Gastroesophageal sphincter (tissue), 4 donors: ENCODE measurements around the gene FHOD3. TPM values are rescaled to one million over a fixed set of nuclear protein-coding genes. Genes with fewer than 3 reads are reported as not detected.

ENCODE experiments used
- ATAC-seq: fragments of 150-250 bp; one replicate; pipeline ENCODE4 v1.9.1; 2016; ENCODE audit warnings: mild to moderate bottlenecking, moderate library complexity
- H3K27ac ChIP-seq, 4 donors: fragments of 200-600 bp; sonication (generic) in 3 of 4; 1 replicate in 3 of 4; 2 replicates in 1 of 4; pipeline ENCODE4 v1.5.1; 2016 to 2019
- H3K27me3 ChIP-seq: fragments of 200-600 bp; sonication (generic); one replicate; pipeline ENCODE4 v1.5.1; 2019
- H3K36me3 ChIP-seq, 2 donors: fragments of 200-600 bp; sonication (generic); one replicate each; pipeline ENCODE4 v1.5.1; 2019; ENCODE audit warnings: control low read depth in 1 of 2
- H3K4me1 ChIP-seq, 3 donors: fragments of 200-600 bp; sonication (generic); 1 replicate in 2 of 3; 2 replicates in 1 of 3; pipeline ENCODE4 v1.5.1; 2016 to 2019; ENCODE audit warnings: control low read depth in 2 of 3
- H3K4me3 ChIP-seq, 2 donors: fragments of 200-600 bp; sonication (generic); one replicate each; pipeline ENCODE4 v1.5.1; 2019; ENCODE audit warnings: mild to moderate bottlenecking in 1 of 2, moderate library complexity in 1 of 2
- H3K9me3 ChIP-seq, 3 donors: fragments of 200-600 bp; sonication (generic); one replicate each; pipeline ENCODE4 v1.5.1; 2017 to 2019; ENCODE audit warnings: control low read depth in 2 of 3
- CTCF ChIP-seq, 4 experiments: fragments of 200-600 bp in 2 of 4; fragments of 450-650 bp in 2 of 4; sonication (generic) in 1 of 4; IDR thresholded peaks; one replicate each; pipeline ENCODE4 v1.5.1; 2017 to 2019; ENCODE audit warnings: antibody characterized with exemption in 4 of 4, mild to moderate bottlenecking in 2 of 4, moderate library complexity in 2 of 4
- EP300 ChIP-seq: sonication (generic); formaldehyde crosslinking; IDR thresholded peaks from one replicate; pipeline ENCODE4 v1.6.1; 2017; ENCODE audit warnings: antibody characterized with exemption, mild to moderate bottlenecking
- POLR2A ChIP-seq, 2 donors: fragments of 450-650 bp; IDR thresholded peaks; one replicate each; pipeline ENCODE4 v1.6.1; 2017; ENCODE audit warnings: antibody characterized with exemption in 2 of 2, mild to moderate bottlenecking in 2 of 2, moderate library complexity in 1 of 2
- POLR2AphosphoS5 ChIP-seq: sonication (generic); formaldehyde crosslinking; IDR thresholded peaks from one replicate; pipeline ENCODE4 v1.6.1; 2017; ENCODE audit warnings: antibody characterized with exemption
- WGBS, 2 donors: methylation state at CpG; one replicate each; pipeline ENCODE4 v1.1.5; 2018; ENCODE audit warnings: low coverage in 1 of 2; 5-methylcytosine and 5-hydroxymethylcytosine counted together
- total RNA-seq, 4 donors: library from RNA; depleted of rRNA; stranded (reverse); fragments of >200 nt; gene quantifications; one replicate each; pipeline ENCODE4 v1.1.0, GENCODE V29; 2016

Gene FHOD3
- total RNA-seq, 4 donors from 2014 or later = 18.4 to 36.7 (median 30.4) TPM

- Histone ChIP-seq H3K4me1 (no peaks in the 10 kb centered on the region), H3K27ac (no peak overlapping the region), H3K27me3 (no peaks in the 10 kb centered on the region), H3K4me3 (no peak overlapping the region), H3K9me3 (no peaks in the 10 kb centered on the region), H3K36me3 (peaks cover 0 to 28% of the 10 kb centered on the region in 2 donors)
- TF ChIP-seq POLR2A (IDR thresholded peaks at IDR 0.05) (no peak), CTCF (IDR thresholded peaks at IDR 0.05) (no peak)
- WGBS, 2 donors = 52 to 60% methylated on average over 1 to 4 of the region's 4 CpGs
- no peak for ATAC-seq
Observed at GRCh38 chr18:36772241-36772723, 474.8 kb downstream of the FHOD3 start.

- ATAC-seq = no peak
- H3K36me3 ChIP-seq = peaks cover 0 to 39% of the 10 kb centered on the region in 2 donors
- TF ChIP-seq POLR2AphosphoS5 (no peak), EP300 (no peak), POLR2A (IDR thresholded peaks at IDR 0.05) (no peak)
- WGBS, 2 donors = 90 to 100% methylated on average over 2 to 4 of the region's 4 CpGs
- H3K4me3 ChIP-seq = no peak overlapping the region
- no peaks in the 10 kb centered on the region for H3K27me3 ChIP-seq
- no peak overlapping the region for H3K27ac ChIP-seq
- H3K4me1 ChIP-seq = no peaks in the 10 kb centered on the region
- H3K9me3 ChIP-seq = no peaks in the 10 kb centered on the region
Observed at GRCh38 chr18:36775396-36775795, 477.9 kb downstream of the FHOD3 start.

- no peak for ATAC-seq
- no peaks in the 10 kb centered on the region for H3K27me3 ChIP-seq
Observed at GRCh38 chr18:36776650-36777049, 479.1 kb downstream of the FHOD3 start.

GRCh38 chr18:36777566-36777965 is 480.1 kb downstream of the FHOD3 start:
- H3K9me3 ChIP-seq = no peaks in the 10 kb centered on the region
- ATAC-seq = no peak
- H3K36me3 ChIP-seq = peaks cover 0 to 58% of the 10 kb centered on the region in 2 donors
- H3K27me3 ChIP-seq = no peaks in the 10 kb centered on the region
- H3K4me1 ChIP-seq = no peaks in the 10 kb centered on the region
- H3K4me3 ChIP-seq = no peak overlapping the region
- no peak for TF ChIP-seq POLR2AphosphoS5
- TF ChIP-seq POLR2A (IDR thresholded peaks at IDR 0.05) = no peak
- TF ChIP-seq CTCF (IDR thresholded peaks at IDR 0.05) = no peak
- no peak for TF ChIP-seq EP300
- WGBS, 2 donors = 83% methylated on average over 1 of the region's 1 CpG; no CpG with 5 or more reads in 1 of the 2 donors
- H3K27ac ChIP-seq = no peak overlapping the region

More at GRCh38 chr18:36776650-36777049, 479.1 kb downstream of the FHOD3 start:
- H3K9me3 ChIP-seq = no peaks in the 10 kb centered on the region
- peaks cover 0 to 51% of the 10 kb centered on the region in 2 donors for H3K36me3 ChIP-seq
- no peak for TF ChIP-seq POLR2AphosphoS5
- no peak for TF ChIP-seq EP300
- no peak for TF ChIP-seq CTCF (IDR thresholded peaks at IDR 0.05)
- no peak for TF ChIP-seq POLR2A (IDR thresholded peaks at IDR 0.05)
- 86 to 97% methylated on average over 4 to 5 of the region's 5 CpGs for WGBS, 2 donors
- H3K4me1 ChIP-seq = no peaks in the 10 kb centered on the region
- no peak overlapping the region for H3K4me3 ChIP-seq
- H3K27ac ChIP-seq = no peak overlapping the region

- Histone ChIP-seq H3K27ac (no peak overlapping the region), H3K36me3 (peaks cover 0 to 55% of the 10 kb centered on the region in 2 donors), H3K27me3 (no peaks in the 10 kb centered on the region), H3K4me3 (no peak overlapping the region), H3K9me3 (no peaks in the 10 kb centered on the region), H3K4me1 (no peaks in the 10 kb centered on the region)
- 68% methylated on average over 2 of the region's 2 CpGs; no CpG with 5 or more reads in 1 of the 2 donors for WGBS, 2 donors
- TF ChIP-seq CTCF (IDR thresholded peaks at IDR 0.05) = no peak
- no peak for TF ChIP-seq POLR2A (IDR thresholded peaks at IDR 0.05)
- no peak for TF ChIP-seq EP300
- TF ChIP-seq POLR2AphosphoS5 = no peak
- ATAC-seq = no peak
Observed at GRCh38 chr18:36780748-36781147, 483.2 kb downstream of the FHOD3 start.
